ENCODE measurements around the gene ZRANB2. TPM values are rescaled to one million over a fixed set of nuclear protein-coding genes. Genes with fewer than 3 reads are reported as not detected.

Gene ZRANB2
- total and polyA plus RNA-seq, 9 of the 15 experiments (the other 6 are each of a cell fraction or from before 2014, with no cell fraction given): 80.8 to 264 (median 157) TPM

DNA sequence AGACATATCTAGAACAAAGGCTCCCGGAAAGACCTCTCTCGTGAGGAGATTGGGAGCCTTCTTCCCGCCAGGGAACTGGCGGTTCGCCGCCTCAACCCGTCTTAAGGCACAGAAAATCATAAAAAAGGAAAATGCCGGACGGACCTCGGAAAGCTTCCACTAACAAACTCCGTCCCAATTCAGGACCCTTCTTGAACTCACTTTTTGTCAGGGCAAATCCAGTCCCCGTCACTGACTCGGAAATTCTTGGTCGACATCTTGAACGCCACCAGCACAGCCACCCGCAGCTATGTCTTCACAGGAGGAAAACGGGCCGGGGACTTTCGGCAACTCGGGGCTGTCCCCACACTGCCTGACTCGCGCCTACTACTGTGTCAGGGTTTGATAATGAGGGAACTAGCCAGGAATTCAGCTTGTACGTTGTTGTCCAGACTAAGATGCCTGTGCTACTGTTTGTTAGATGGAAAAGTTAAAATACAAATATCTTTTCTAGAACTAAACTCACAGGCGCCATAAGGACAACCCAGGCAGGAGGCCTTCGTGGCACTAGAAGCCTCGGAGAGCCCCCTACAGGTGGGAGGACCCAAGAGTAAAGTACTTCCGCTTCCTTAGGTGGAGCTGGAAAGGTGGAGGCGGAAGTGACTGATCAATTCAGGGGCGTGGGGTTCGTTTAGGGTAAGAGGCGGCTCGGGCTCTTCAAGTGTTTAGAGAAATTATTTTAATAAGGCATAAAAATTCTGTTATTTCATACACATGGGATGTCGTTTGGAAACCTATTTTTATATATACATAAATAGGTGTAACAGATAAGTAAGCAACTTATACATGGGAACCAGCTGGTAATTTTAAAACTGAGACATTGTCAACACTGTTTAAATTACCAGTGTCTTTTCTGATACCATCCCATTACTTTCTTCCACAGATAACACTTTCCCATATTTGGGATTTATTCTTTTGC, at the start of gene ZRANB2 (continued):
- TF ChIP-seq, protein P1, sequence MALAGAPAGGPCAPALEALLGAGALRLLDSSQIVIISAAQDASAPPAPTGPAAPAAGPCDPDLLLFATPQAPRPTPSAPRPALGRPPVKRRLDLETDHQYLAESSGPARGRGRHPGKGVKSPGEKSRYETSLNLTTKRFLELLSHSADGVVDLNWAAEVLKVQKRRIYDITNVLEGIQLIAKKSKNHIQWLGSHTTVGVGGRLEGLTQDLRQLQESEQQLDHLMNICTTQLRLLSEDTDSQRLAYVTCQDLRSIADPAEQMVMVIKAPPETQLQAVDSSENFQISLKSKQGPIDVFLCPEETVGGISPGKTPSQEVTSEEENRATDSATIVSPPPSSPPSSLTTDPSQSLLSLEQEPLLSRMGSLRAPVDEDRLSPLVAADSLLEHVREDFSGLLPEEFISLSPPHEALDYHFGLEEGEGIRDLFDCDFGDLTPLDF (CRISPR knock-in tag; IDR thresholded peaks at IDR 0.05): no peak
- TF ChIP-seq KLF6 (CRISPR knock-in tag; IDR thresholded peaks at IDR 0.05; ENCODE audit: borderline replicate concordance): no peak
- TF ChIP-seq NCOA4 (IDR thresholded peaks at IDR 0.05; ENCODE audit: partially characterized antibody): no peak
- TF ChIP-seq, protein P2, sequence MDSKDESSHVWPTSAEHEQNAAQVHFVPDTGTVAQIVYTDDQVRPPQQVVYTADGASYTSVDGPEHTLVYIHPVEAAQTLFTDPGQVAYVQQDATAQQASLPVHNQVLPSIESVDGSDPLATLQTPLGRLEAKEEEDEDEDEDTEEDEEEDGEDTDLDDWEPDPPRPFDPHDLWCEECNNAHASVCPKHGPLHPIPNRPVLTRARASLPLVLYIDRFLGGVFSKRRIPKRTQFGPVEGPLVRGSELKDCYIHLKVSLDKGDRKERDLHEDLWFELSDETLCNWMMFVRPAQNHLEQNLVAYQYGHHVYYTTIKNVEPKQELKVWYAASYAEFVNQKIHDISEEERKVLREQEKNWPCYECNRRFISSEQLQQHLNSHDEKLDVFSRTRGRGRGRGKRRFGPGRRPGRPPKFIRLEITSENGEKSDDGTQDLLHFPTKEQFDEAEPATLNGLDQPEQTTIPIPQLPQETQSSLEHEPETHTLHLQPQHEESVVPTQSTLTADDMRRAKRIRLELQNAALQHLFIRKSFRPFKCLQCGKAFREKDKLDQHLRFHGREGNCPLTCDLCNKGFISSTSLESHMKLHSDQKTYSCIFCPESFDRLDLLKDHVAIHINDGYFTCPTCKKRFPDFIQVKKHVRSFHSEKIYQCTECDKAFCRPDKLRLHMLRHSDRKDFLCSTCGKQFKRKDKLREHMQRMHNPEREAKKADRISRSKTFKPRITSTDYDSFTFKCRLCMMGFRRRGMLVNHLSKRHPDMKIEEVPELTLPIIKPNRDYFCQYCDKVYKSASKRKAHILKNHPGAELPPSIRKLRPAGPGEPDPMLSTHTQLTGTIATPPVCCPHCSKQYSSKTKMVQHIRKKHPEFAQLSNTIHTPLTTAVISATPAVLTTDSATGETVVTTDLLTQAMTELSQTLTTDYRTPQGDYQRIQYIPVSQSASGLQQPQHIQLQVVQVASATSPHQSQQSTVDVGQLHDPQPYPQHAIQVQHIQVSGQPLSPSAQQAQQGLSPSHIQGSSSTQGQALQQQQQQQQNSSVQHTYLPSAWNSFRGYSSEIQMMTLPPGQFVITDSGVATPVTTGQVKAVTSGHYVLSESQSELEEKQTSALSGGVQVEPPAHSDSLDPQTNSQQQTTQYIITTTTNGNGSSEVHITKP (IDR thresholded peaks at IDR 0.05; ENCODE audit: partially characterized antibody): no peak
- no peak for TF ChIP-seq SAP30 (IDR thresholded peaks at IDR 0.05; ENCODE audit: borderline replicate concordance, insufficient read depth, low read depth, low read length, poor library complexity, severe bottlenecking)
- TF ChIP-seq CBX3 (IDR thresholded peaks at IDR 0.05; ENCODE audit: borderline replicate concordance in 1 of 2, low read length in 2 of 2): peak in 1 of 2 experiments; percentile 80; a peak in 2 of 3 replicates
- TF ChIP-seq ZNF174 (CRISPR knock-in tag; IDR thresholded peaks at IDR 0.05): no peak
- no peak for TF ChIP-seq NR3C1 (CRISPR knock-in tag; IDR thresholded peaks at IDR 0.05)
- TF ChIP-seq SPI1 (IDR thresholded peaks at IDR 0.05; ENCODE audit: borderline replicate concordance, low read depth, low read length): peak; percentile 74
- no peak for TF ChIP-seq NR1H2 (CRISPR knock-in tag; IDR thresholded peaks at IDR 0.05)
- peak; percentile 51; the same call in 1 of the 2 replicates for TF ChIP-seq SIN3B (IDR thresholded peaks at IDR 0.05; ENCODE audit: low read depth)
- no peak for TF ChIP-seq NR2F6 (CRISPR knock-in tag; IDR thresholded peaks at IDR 0.05)
- TF ChIP-seq, protein P3, sequence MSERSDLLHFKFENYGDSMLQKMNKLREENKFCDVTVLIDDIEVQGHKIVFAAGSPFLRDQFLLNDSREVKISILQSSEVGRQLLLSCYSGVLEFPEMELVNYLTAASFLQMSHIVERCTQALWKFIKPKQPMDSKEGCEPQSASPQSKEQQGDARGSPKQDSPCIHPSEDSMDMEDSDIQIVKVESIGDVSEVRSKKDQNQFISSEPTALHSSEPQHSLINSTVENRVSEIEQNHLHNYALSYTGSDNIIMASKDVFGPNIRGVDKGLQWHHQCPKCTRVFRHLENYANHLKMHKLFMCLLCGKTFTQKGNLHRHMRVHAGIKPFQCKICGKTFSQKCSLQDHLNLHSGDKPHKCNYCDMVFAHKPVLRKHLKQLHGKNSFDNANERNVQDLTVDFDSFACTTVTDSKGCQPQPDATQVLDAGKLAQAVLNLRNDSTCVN (CRISPR knock-in tag; IDR thresholded peaks at IDR 0.05): no peak
- TF ChIP-seq, protein P4, sequence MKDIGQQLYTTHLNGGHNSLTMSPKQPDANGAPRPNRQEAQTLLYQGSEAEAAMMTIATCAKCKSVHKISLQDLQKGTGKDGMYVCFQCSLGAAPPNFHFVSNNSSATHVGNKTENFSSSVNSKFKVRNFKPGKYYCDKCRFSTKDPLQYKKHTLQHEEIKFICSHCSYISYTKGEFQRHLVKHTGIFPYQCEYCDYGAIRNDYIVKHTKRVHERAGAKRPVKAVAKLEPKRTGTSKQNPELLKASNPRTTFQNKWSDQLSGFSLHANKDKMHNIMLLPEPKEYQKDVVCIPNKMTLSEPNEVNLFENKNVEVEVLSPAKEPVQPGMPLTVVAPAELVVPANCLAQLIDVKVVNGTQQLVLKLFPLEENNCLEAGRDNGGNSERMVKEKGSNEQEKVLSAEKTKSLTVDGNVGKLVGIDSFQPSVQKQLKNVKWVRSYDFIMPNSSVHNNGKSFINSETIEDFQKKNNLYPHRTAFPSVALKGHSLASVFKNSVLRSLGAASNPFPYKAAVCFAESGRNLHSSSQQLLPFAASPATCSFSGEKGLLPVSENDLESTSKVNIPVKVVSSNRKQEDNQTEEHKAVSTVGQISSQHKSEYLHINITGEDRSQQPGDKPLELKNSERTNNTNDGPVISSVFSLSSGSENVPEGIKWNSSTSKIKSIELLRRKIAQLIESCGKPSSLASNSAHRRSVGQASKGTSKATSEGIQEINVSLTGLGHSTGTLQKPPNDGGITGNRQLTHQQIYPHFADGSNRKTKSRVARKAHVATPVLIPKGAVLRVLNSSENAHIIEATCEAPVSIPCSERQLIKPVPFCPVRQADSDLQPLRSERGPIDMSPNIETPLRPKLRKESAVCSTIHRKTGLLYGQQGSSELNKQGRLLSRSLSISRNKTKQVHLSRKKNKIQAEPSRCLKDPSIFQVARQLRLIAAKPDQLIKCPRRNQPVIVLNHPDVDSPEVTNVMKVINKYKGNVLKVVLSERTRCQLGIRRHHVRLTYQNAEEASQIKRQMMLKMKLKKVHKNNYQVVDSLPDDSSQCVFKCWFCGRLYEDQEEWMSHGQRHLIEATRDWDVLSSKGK (CRISPR knock-in tag; IDR thresholded peaks at IDR 0.05): no peak
- TF ChIP-seq C11orf30 (IDR thresholded peaks at IDR 0.05; ENCODE audit: low read depth): peak; percentile 79
- TF ChIP-seq NR2C2 (CRISPR knock-in tag; IDR thresholded peaks at IDR 0.05): no peak
- TF ChIP-seq NR2C2 (tag; IDR thresholded peaks at IDR 0.05): peak; percentile 95

All from K562 (cell line).